D721Med (cell line): ENCODE results near the gene ETF1.
A peak's percentile ranks its signal among the peaks of the same experiment; 100 is the strongest.

ENCODE experiments used
- DNase-seq: peaks from one replicate; pipeline ENCODE4 v3.0.0; 2011; ENCODE audit warnings: low spot score; ENCODE audit not compliant: insufficient read length
- FAIRE-seq: peaks from 2 replicates; lab custom pipeline; 2011; peaks lifted over from hg19 to GRCh38; lab: Jason Lieb, UNC
- TF ChIP-seq, protein P1 (sequence below): IDR thresholded peaks from 2 replicates; pipeline ENCODE4 v1.5.1; 2012; ENCODE audit warnings: mild to moderate bottlenecking, control low read depth; ENCODE audit not compliant: insufficient read depth; ENCODE audit errors: missing control alignments

Gene ETF1

DNA sequence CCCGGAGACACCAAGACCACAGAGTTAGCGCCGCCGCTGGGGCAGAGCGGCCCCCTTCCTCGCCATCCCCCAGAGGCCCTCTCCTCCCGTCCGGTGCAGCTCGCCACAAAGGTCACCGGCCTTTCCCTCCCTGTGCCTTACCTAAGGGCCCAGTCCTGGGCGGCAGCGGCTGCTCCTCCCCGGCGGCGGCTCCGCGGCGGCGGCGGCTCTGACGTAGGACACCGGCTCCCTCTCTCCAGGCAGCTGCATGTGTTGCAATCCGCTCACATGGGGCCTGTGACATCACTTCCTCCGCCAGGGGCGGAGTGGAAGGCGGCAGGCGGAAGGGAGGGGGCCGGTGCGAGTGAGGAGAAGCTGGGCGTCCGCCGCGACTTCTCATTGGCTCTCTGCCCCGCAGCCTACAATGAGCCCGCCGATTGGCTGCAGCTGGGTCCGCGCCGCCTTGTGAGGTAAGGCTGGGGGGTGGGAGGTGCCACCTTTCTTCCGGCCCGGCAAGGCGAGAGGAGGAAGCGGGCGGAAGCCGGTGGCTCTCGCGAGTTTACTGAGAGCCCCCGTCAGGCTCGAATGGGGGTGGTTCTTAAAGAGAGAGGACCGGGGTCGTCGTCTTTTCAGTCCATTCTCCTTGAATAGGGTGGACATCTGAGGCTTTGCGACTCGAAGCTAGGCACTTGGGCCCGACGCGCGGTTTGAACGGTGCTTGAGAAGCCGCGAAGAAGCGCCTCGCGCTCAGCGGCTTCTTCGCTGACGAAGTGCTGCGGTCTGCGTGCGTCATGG lies at the start of gene ETF1:
Gene ETF1 (minus strand): TSS at position 281 of the 774 bp plus-strand sequence. CDS start 318 bp downstream, outside the sequence.
- TF ChIP-seq, protein P1, sequence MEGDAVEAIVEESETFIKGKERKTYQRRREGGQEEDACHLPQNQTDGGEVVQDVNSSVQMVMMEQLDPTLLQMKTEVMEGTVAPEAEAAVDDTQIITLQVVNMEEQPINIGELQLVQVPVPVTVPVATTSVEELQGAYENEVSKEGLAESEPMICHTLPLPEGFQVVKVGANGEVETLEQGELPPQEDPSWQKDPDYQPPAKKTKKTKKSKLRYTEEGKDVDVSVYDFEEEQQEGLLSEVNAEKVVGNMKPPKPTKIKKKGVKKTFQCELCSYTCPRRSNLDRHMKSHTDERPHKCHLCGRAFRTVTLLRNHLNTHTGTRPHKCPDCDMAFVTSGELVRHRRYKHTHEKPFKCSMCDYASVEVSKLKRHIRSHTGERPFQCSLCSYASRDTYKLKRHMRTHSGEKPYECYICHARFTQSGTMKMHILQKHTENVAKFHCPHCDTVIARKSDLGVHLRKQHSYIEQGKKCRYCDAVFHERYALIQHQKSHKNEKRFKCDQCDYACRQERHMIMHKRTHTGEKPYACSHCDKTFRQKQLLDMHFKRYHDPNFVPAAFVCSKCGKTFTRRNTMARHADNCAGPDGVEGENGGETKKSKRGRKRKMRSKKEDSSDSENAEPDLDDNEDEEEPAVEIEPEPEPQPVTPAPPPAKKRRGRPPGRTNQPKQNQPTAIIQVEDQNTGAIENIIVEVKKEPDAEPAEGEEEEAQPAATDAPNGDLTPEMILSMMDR, result no peak
- peak; percentile 83 for DNase-seq
- no peak for FAIRE-seq

DNA sequence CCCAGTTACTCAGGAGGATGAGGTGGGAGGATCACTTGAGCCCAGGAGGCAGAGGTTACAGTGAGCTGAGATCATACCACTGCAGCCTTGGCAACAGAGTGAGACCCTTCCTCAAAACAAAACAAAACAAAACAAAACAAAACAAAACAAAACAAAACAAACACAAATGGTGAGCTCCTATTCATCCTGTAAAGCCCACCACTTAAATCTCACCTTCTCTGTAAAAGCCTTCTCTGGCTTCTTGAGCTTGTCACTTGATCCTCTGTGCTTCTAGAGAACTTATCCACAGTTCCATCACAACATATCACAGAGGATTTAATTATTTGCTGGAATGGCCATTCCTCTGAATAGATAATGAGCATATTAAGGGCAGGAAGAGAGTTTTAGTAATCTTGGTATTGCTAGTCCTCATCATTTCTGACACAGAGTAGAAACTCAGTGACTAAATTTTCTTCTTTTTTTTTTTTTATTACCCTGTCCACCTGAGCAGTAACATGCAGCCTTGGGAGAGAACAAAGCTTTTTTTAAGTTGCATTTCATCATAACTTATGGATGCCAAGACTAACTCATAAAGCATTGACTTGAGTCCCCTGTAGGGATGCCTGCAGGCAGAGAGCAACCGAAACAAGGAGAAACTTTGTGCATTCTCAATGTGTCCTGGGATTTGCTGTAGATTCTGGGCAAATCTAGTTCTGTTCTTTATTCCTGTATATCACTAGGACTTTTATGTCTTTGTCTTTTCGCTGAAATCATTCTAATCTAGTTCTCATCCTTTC lies 45.2 kb upstream of the ETF1 start:
- FAIRE-seq (no peak), DNase-seq (no peak)
- TF ChIP-seq, protein P1, result no peak

DNA sequence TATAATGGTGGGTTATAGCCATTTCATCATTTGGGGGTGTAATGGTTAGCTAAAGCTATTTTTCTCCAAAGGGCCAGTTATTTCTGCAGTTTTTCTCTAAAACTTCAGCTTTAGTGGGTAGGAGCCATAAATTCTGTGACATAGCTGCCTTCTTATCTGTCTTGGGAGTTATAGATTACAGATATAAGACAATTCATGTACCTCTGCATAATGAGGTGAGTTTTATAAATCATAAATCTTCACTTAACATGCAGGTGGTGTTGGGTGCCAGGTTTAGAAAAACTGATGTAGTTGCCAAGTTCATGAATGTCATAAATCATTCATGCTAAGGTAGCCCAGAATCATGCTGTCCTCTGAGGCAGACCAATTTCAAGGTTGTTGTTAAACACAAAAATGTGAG lies 42.1 kb upstream of the ETF1 start:
- no peak for FAIRE-seq
- TF ChIP-seq, protein P1, result no peak

DNA sequence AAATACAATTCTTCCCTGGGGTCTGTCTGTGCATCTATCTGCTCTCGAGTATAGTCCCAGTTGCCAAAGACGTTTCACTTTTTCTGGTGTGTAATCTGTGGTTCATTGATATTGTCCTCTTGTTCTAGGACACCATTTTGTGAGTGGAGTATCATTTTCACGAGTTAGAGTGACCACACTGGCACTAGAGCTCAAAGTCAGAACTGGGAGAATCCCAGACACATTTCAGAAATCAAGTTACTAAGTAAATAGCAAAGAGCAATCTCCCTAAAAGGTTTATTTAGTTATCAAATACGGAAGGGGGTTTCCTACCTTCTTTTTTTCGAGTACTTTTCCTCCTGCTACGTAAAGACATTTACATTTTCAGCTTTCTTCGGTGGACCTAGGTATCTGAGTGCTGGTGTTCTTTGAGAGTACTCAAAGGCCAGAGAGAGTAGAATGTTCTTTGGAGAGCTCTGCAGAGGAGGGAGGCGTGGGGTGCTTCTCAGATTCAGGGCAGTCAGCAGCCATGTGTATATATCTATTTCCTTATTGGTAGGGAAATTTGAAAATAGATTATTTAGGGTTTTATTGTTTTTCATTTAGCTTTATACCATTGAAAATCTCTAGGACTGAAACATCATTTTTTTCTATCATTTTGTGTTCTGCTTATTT lies 41.1 kb upstream of the ETF1 start:
- FAIRE-seq (no peak), DNase-seq (no peak)
- TF ChIP-seq, protein P1, result no peak

More for the DNA sequence above, 42.1 kb upstream of the ETF1 start:
- DNase-seq, result no peak

DNA sequence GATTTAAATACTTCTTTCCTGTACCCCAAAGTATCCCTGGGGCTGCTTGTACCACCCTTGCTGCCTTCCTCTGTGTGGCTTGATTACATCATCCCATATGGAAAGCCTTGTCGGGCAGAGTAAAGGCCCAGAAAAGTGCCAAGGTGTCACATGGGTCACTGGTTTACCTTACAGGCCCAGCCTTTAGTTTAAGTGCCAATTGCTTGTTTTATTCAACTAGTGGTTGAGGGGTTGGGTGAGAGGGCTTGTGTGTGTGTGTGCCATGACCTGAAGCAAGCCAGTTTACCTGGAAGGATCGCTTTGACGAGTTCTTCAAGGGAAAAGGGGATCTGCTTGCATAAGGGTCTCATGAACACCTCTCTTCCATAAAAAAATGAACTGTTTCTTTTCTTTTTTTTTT lies 39.9 kb upstream of the ETF1 start:
- no peak for FAIRE-seq

DNA sequence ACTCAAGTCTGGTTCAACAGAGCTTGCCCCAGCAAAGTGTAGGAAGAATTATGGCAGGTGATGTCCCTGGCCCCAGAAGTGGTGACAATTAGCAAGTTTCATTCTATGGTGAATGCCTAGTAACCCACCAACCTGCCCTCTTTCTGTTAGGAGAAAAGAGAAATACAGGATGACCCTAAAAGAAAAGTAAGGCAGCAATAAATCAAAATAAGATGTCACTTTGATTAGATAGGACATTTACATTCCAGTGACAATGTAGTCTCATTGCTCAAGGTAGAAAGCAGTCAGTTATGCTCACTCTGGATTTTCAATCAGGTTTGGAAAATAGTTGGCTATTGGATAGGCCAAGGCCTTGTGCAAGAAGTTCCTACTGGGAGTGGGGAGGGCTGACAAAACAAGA lies 37.7 kb upstream of the ETF1 start:
- FAIRE-seq (no peak), DNase-seq (no peak)
- TF ChIP-seq, protein P1, result no peak

More for the DNA sequence above, 39.9 kb upstream of the ETF1 start:
- TF ChIP-seq, protein P1, result no peak
- no peak for DNase-seq
